Tibial nerve (tissue), 4 donors: ENCODE data around the gene ANKRD34C.

Experiments
- CTCF ChIP-seq, 5 experiments: fragments of 200-600 bp in 3 of 5; fragments of 450-650 bp in 2 of 5; sonication (generic) in 3 of 5; IDR thresholded peaks; one replicate each; pipeline ENCODE4 v1.5.1; 2016 to 2019; ENCODE audit warnings: antibody characterized with exemption in 5 of 5, mild to moderate bottlenecking in 3 of 5, moderate library complexity in 2 of 5
- EP300 ChIP-seq, 2 donors: sonication (generic); formaldehyde crosslinking; IDR thresholded peaks; one replicate each; pipeline ENCODE4 v1.6.1; 2017; ENCODE audit warnings: antibody characterized with exemption in 2 of 2, mild to moderate bottlenecking in 1 of 2
- POLR2A ChIP-seq, 2 donors: fragments of 450-650 bp; IDR thresholded peaks; one replicate each; pipeline ENCODE4 v1.6.1; 2017; ENCODE audit warnings: antibody characterized with exemption in 2 of 2, mild to moderate bottlenecking in 2 of 2, moderate library complexity in 2 of 2

- TF ChIP-seq EP300 (IDR thresholded peaks at IDR 0.05): no peak
- TF ChIP-seq CTCF (IDR thresholded peaks at IDR 0.05): no peak
- no peak for TF ChIP-seq POLR2A (IDR thresholded peaks at IDR 0.05)
Observed at GRCh38 chr15:79314811-79315210, 32.3 kb downstream of the ANKRD34C start.
